T follicular helper cell (primary cell): ENCODE measurements around the gene COL15A1.
"Not testable (repeated sequence)": the region's sequence is repeated elsewhere in the genome, so short reads cannot be mapped to it uniquely, and the experiment has no call there.

Source experiments
- DNase-seq: peaks from one replicate; pipeline ENCODE4 v3.0.0-alpha.2; 2020; ENCODE audit warnings: low read depth
- total RNA-seq, 2 experiments: gene quantifications; one replicate each; lab custom pipeline; 2026; lab: John Stamatoyannopoulos, UW

The COL15A1 gene
- 0.09 to 0.12 reads per million in 2 experiments for total RNA-seq

DNA sequence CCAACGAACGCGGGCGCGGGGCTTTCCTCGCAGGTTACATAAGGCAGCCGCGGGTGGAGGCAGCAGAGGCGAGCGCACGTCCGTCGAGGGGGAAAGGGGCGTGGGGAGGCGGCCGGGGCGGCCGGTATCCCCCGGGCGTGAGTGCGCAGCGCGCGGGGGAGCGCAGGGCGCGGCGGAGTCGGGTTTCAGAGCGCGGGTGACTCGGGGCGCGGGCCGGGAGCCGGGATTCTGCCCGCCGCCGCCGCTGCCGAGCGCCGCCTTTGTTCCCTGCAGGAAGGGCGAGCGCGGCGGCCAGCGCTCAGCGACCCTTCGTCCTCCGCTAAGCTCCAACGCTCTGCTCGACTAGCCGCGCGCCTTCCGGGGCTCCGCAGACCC, at the start of gene COL15A1:
Gene COL15A1 (plus strand): TSS at position 226 of the 375 bp plus-strand sequence. CDS start 155 bp downstream, outside the sequence.
- no peak for DNase-seq

DNA sequence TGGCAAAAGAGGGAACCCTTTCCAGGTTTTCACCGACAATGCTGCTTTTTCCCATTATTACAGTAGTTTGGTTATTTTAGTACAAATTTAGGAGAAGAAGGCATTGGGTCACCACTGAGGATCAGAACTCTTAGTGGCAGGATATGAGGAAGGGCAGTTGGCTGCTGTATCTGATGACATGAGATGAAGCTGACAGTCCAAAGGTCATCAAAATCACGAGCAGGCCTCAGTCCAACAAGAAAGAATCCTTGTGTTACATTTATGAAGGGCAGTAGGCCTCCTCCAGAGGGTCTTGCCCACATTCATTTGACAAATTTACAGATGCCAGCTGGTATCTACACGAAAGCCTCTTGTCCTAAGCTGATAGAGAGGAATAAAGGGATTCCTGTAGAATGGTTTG, 49.5 kb upstream of the COL15A1 start:
- no peak for DNase-seq

DNA sequence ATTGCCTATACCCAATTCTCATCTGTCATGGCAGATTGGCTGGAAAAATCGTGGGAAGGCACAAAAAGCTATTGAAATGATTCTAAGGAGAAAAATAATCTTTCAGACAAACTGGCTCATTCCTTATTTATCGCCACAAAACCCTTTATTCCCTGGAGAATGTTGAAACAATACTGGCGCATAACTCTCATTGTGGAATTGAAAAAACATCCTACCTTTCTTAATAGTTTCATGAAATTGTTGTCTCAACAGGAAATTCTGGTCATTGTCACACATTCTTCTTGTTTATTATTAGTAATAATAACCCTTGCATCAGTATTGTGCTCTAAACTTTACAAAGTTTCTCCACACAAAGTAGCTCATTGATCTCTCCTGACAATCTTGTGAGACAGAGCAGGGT, 48.9 kb upstream of the COL15A1 start:
- no peak for DNase-seq

DNA sequence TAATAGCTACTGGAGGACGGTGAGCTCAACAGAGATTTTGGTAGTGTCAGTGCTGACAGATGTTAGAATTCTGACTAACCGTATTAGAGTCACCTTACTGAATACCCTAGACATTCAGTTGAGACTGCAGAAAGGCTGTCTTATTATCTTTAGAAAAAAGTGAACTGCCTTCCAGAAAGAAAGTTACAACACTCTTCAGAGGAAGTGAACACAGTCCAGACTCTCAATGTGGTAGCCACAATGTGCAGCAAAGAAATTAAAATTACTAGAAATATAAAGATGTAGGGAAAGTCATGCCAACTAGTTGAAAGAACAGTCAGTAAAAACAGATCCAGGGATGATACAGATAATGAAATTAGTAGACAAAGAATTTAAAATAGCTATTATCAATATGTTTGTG, 47.1 kb upstream of the COL15A1 start:
- no peak for DNase-seq

DNA sequence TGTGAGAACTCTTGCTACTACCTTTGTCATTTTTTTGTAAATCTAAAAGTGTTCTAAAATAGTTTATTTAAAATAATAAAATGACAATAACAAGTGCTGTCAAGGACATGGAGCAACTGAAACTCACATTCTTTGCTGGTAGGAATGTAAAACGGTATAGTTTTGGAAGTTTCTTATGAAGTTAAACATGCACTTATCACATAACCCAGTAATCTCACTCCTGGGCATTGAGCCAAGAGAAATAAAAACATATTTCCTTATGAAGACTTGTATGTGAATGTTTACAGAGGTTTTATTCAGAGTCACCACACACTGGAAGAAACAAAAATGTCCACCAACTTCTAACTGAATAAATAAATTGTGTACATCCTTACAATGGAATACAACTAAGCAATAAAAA, 46.0 kb upstream of the COL15A1 start:
- no peak for DNase-seq

DNA sequence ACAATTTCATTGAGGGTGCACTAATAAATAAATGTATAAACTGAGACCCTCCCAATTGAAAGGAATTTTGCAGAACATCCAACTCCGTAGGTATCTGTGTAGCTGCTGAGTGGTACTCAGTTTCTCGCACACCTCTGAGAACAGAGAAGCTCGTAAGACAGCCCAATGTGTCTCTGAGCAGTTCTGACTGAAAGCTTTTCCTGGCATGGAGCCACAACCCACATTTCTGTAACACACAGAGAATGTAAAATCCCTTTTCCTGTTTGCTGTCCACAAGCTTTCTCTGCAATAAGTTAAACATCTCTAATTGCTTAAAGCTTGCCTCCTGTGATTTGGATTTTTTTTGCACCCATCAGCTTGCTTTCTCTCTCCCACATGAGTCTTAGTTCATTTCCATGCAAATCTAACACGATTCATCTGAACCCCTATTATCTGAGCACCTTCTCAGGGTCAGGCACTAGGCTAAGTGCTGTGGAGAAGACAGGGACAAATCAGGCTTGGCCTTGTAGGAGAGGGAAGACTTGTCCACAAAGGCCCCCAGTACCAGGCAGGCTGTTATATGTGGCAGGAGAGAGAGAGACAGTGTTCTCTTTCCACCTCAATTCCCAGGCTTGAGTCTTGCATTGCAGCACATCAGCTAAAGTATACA, 44.2 kb upstream of the COL15A1 start:
- DNase-seq = no peak

DNA sequence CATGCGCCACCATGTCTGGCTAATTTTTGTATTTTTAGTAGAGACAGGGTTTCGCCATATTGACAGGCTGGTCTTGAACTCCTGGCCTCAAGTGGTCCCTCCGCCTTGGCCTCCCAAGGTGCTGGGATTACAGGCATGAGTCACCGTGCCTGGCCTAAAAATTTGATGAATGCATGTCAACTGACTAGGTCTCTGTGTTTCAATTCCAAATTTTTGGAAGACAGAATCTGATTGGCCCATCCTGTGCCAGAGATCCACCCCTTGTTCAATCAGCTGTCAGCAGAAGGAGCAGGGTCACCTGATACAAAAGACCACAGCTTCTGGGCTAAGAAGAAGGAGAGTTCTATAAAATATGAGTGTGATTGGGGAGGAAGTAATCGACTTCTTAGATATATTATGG, 43.5 kb upstream of the COL15A1 start:
- DNase-seq = no peak

DNA sequence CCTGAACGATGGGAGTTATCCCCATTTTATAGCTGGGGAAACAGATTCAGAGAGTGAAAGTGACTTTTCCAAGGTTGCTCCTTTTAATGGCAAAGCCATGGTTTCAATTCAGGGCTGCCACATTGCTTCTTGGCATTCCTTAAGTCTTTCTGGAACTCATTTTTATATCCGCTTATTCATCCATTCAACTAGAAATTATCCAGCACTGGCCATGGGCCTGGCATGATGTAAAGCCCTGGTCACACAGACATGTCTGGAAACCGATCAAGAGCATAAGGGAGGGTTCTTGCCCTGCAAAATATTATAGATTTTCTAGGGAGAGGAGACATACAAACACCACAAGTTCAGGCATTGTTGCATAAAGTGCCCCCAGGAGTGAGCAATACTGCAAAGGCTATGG, 43.0 kb upstream of the COL15A1 start:
- DNase-seq = no peak

DNA sequence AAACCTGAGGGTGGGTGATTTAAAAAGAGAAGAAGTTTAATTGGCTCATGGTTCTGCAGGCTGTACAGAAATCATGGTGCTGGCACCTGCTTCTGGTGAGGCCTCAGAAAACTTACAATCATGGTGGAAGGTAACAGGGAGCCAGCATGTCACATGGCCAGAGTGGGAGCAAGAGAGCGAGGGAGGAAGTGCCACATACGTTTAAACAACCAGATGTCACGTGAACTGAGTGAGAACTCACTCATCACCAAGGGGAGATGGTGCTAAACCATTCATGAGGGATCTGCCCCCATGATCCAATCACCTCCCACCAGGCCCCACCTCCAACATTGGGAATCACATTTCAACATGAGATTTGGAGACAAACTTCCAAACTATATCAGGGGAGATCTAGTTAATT, 41.9 kb upstream of the COL15A1 start:
- DNase-seq = not testable (repeated sequence)

DNA sequence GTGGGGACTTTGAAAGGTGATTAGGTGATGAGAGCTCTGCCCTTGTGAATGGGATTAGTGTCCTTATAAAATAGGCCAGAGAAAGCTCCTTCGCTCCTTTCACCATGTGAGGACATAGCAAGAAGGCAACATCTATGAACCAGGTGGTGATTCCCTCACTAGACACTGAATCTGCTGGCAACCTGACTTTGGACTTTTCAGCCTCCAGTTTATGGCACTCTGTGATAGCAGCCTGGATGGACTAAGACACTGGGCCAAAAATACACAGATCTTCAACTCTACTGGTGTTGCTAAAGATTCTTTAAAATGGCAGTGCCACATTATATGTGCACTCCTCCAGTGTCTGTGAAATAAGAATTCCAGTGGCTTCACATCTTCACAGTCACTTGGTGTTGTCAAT, 41.2 kb upstream of the COL15A1 start:
- DNase-seq = no peak

DNA sequence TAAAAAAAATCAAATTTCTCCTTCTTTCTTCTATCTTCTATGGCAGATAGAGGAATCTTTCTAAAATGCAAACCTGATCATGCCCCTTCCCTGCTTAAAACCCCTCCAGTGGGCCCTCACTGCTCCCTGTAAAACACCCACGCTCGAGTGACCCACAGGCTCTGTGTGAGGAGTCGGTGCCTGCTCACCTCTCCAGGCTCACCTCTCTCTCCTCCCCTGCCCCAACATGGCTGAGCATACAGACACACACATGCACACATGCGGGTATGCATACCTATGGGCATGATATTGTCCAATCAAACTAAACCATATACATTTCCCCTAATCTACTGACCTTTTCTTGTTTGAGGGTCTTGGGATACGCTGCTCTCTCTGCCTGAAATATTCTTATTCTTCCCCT, 40.8 kb upstream of the COL15A1 start:
- no peak for DNase-seq

DNA sequence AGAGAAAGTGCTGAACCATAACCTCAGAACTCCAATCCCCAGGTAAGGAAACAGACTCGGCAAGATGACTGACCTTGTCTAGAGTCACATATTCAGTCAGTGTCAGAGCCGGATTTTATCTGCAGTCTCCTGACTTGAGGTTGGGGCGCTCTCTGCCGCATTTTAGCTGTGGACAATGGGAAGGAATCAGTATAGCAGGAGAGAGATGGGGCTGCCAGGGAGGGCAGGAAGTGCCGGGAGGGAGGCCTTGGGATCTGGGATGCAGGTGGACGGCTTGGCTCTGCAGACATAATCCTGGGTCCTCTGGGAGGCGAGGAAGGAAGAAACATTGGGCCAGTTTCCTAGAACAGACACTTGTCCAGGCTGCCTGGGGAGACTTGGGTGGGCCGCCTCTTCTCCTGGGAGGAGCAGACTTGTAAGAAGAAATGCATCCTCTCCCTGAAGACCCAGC, 39.7 kb upstream of the COL15A1 start:
- no peak for DNase-seq

DNA sequence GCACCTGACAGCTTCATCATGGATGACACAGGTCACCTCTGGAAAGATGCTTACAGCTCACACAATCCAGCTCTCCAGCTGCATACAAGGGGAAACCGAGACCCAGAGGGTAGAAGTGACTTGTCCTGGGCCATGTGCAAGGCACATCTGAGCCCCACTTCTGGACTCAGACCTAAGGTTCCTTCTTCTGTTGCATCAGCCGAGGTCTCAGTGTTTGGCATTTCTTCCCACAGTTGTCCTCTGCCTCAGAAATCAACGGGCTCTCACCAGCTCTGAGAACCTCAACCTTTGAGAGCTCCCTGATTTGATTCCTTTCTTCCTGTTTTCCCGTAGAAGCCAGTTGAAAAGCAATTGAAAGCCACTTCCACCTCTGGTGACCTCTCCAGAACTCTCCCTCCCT, 38.7 kb upstream of the COL15A1 start:
- no peak for DNase-seq

DNA sequence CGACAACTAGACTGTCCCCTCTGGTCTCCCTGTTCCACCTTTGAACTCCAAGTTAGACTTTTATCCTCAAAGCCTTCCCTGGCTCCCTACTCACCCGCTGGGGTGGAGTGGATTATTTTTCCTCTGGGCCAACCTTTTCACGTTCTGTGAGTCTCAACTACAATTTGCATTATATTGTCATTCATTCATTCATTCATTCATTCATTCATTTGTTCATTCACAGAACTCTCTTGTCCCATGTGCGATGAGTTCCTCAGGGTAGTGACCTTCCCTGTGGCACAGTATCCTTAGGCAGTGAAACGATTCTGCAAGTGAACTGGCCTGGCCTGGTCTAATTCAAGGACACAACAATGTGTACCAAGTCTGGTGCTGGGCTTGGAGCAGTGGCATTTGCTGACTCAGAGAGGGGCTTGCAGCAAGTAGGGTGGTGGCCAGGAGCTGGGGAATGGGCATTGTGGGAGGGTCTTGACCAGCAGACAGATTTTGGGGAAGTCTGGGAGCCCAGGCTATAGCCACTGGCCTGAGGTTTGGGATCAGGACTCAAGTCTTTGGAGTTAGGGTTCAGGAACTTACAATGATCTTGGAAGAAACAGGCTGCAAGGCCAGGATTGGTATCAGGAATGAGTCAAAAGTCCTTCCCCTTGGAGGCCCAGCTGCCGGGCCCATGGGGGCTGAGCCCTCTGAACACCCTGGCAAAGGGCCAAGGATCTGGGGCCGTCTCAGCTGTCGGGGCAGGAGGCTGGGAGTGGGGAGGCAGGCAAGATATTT, 37.2 kb upstream of the COL15A1 start:
- DNase-seq = no peak

DNA sequence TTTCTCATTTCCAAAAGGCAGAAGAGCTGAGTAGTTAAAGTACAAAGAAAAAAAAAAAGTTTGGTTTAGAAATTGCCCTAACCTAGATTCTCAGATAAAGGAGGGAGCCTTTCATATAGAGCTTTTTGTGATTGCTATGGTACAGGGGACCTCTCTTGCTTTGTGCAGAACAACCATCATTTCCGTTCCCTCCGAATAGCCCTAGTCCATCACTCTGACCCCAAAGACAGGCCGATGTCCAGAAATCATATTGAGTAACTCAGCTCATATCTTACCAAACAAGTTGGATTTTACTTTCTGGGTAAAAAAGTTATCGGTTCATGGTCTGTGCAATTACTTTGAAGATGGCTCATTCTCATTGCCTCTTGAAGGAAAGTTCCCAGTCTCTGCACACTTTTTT, 36.7 kb upstream of the COL15A1 start:
- DNase-seq = no peak

DNA sequence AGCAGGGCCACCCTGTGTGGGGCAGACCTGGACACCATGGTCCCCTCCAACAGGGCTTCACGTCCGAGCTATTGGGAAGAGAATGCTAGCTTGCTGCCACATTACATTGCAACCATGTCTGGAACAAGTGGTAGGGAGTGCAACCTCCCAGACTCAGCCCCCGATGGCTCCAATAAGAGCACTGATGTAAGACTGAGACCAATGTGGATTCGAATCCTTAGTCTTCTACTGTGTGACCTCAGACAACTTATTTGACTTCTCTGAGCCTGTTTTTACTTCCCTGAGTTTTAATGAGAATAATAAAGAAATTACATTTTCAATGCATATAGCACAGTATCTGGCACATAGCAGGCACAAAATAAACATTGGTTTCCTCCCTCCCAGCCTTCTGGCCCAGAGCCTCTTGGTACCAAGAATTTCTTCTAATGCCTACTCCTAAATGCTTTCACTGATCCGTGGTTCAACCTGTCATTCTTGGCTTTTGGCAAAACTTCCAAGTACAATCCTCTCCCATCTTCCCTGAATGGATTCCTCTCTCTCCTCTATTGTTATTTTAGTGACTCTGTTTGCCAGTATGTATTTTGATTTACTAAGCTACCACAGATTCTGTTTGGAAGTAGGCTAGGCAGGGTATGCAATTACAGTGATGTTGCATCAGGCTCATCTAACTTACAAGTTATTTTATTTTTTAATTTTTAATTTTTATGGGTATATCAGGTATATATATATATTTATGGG, 34.6 kb upstream of the COL15A1 start:
- no peak for DNase-seq

DNA sequence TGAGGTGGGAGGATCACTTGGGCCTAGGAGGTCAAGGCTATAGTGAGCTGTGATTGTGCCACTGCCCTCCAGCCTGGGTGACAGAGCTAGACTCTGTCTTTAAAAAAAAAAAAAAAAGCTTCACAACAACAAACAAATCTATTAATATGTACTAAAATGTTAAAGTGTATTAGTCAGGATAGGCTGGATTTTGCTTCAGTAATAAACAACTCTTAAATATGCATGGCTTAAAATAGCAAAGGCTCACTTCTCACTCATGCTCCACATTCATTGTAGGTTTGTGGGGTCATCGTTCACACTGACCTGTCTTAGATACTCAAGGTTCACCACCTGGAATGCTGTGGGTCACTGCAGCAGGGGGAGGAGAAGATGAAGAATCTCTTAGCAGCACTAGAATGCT, 33.8 kb upstream of the COL15A1 start:
- no peak for DNase-seq

DNA sequence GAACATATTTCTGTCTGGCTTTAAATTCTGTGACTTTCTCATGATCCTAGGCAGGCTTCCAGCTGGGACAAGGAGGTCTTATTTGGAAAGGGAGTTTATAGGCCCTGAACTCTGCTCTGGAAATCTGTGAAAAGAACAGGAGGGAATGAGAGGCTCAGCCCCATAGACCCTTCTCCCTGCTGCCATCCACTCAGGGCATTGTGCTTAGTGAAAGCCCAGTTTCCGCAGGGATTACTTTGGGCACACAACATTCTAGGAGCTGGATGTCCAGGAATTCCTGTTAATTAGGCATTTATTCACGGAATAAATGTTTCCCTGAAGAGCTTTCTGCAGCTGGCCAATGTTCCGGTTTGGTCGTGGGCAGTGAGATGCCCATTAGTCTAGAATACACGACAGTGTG, 32.7 kb upstream of the COL15A1 start:
- no peak for DNase-seq

DNA sequence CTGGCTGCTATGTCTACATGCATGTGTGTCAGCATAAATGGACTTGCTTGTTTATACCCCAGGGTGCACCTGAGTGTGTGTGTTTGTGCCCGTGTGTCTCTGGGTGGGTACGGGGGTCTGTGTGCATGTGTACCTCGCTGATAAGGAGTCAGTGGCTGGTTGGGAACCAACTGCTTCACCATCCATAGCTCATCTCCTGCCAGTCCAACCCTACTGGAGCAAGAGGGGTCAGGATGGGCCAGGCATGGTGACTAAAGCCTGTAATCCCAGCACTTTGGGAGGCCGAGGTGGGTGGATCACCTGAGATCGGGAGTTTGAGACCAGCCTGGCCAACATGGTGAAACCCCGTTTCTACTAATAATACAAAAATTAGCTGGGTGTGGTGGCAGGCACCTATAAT, 32.0 kb upstream of the COL15A1 start:
- not testable (repeated sequence) for DNase-seq

DNA sequence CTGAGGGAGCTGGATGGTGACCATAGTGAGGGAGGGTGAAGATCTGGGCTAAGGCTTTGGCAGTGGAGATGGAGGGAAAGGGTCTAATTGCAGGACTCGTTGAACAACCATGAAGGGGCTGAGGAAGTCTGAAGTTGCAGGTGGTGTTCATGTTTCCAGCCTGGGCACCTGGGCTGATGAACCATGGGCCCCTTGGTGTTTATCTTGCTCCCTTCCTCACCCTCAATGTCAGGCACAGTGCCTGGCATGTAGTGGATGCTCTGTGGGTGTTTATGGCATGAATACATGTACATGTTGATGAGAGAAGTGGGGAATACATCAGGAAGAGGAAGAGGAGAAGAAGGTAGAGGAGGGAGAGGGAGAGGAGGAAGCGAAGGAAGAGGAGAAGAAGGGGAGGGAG, 31.3 kb upstream of the COL15A1 start:
- no peak for DNase-seq

DNA sequence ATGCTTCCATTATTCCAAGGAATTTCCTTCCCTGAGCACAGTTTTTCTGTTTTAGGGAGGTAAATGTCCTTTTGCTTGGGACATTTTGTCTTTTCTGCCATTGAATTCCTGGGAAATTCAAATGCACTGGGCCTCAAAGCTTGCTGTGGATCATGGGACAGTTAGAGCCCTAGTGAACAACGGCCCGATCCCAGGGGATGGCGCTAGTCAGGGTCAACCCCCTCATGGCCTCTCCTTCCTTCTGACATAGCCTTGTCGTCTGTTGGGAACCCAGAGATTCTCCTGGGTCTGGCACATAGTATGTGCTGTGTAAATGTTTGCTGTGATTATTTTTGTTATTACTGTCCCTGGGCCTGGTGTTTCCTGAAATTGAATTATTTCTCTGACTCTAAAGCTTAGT, 30.7 kb upstream of the COL15A1 start:
- DNase-seq = no peak

DNA sequence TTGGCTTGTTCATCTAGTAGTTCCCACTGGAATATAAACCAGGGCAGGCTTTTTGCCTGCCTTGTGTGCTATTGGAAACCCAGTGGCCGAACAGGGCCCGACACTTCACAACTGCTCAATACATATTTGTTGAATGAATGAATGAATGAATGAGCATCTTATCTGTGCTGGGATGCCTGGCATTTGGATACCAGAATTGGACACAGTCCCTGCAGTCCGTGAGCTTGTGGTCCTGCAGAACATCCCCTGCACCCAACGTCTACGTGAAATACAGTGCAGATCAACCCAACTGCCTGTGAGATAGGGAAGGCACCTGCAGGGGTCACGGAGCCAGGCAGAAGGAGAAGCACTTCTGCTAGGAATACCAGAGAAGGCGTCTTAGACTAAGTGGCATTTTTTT, 30.0 kb upstream of the COL15A1 start:
- DNase-seq = no peak

DNA sequence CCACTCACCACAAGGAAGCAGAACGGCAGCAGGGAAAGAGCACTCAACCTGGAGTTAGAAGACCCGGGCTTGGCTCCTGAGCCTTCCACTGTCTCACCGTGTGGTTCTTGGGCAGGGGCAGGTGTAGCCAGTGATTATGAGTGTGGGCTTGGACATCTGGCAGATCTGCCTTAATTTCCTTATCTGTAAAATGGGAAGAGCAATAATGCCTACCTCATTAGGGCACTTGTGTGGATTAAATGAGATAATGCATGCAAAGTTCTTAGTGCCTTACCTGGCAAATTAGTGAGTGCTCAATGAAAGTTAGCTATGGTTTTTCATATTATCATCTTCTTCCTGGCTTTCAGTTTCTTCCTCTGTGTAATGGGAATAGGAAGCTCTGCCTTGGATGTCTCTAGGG, 28.1 kb upstream of the COL15A1 start:
- no peak for DNase-seq
